NCI-H345 treated with DMSO at 0.1 percent for 48 hours (cell line): Measurements from ENCODE around the gene CROCC2.

Experiments used
- DNase-seq: peaks from one replicate; lab custom pipeline; 2025; ENCODE audit not compliant: unreplicated experiment; lab: John Stamatoyannopoulos, UW

CROCC2 gene

GRCh38 chr2:240997141-240997855, 91.2 kb downstream of the CROCC2 start:
- no peak for DNase-seq

DNA sequence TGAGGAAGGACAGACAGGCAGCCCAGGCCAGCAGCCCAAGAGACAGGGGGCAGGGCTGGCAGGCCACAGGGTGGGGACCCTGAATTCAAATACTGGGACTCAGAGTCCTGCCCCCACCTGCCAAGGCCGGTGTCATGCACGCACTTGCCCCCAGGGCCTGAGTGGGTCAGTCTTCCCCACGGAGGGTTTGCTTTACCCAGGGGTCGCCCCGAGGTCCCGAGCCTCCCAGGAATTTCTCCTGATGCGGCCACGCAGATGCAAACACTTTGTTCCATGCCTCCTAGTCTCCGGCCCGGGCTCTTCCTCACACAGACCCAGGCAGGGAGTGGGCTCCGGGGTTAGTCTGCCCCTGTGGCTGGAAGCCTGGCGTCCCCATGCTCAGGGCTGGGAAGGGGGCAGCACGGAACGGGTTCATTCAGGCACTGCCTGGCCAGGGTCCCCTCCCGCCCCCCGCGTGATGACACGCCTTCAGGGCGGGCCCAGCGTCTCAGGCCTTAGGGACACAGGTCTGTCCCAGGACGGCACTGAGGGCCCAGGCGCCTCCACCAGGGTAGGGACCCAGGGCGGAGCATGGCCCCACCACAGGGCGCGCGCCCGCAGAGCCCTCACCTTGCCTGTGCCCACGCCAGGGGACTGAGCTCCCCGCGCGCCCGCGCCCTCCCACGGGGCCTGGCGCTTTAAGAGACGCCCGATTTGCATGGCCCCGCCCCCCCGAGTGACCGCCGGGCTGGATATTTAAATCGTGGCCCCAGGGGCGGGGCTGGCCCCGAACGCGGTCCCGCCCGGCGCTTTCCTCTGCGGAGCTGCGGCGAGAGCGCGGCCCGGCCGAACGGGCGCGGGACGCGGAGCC, 91.9 kb downstream of the CROCC2 start, which contains the start of gene SNED1:
Gene SNED1, plus strand, starts transcription at position 763 of the 850 bp plus-strand sequence. CDS start 220 bp downstream, outside the sequence.
- peak; percentile 32 for DNase-seq

DNA sequence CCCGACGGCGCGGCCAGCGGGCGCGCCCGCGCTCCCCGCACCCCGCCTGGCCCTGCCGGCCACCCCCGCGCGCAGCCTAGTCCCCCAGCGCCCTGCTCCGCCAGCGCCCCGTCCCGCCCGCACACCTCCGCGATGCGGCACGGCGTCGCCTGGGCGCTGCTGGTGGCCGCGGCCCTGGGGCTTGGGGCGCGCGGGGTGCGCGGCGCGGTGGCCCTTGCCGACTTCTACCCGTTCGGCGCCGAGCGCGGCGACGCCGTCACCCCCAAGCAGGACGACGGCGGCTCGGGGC, 92.5 kb downstream of the CROCC2 start:
- DNase-seq: no peak

DNA sequence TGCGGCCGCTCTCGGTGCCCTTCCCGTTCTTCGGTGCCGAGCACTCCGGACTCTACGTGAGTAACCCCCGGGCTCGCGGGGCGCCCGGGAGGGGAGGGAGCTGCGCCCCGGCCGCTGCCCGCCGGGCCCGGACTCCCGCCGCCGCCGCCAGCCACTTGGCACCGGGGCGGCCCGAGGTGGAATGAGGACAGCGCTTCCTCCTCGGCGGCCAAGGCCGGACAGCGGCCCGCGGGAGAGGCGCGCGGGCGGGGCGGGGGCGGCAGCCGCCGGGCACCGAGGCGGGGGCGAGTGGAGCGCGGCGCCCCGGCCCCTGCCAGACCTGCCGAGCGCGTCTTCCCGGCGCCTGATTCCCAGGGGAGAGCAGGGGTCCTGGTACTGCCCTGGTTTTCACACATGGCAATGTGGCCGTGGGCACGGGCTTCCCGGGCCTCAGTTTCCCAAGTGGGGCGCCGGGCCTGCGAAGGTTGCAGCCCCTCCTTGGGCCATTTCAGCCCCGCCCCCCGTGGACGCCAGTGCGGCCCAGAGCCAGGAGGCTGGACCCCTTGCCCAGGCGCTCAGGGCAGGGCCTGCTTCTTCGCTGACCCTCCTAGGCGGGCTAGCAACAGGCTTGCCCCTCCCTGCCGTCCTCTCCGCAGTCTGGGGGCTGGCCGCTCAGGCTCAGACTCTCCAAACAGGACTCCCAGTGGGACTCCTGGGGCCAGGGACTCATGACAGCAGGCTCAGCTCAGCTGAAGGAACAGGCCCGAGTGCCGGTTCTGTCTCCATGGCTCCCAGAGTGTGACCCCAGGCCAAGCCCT, 93.1 kb downstream of the CROCC2 start:
- DNase-seq: no peak

- no peak for DNase-seq
These were observed 93.9 kb downstream of the CROCC2 start for GRCh38 chr2:240999873-241000541.

- no peak for DNase-seq
These were observed 94.7 kb downstream of the CROCC2 start for GRCh38 chr2:241000831-241001321.

DNA sequence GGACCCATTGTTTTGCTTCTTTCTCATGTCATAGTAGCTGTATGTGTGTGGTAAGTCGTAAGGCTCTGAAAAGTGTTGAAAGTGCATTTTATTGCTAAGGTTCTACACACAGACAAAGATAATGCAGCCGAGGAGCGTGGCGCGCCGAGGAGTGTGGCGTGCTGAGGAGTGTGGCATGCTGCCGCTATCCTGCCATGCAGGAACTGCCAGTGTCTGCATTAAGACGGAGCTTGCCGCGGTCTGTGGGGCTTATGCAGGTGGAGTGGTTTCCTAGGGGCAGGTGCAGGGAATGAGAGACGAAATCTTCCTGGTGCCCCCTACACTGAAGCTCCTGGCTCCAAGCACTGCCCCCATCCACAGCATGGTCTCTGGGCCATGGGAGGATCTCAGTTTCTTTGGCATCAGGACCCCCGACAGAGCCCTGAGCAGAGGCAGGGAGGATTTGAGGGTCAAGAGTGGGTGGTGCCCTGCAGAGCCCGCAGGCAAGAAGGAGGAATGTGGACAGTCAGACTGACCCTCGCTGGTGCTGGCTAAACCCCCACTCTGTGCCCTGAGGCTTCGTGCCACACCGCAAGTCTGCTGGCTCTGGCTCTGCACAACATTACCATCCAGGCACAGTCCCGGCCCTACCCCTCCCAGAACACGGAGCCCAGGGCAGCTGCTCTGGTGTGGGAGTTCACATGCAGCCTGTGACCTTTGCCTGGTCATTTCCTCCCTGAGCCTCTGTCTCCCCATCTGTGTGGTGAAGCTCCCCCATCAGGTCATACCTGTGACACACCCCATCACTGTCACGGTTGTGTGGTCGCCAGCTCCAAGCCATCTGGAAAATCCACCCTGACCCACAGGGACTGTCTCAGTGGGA, 95.5 kb downstream of the CROCC2 start:
- DNase-seq: no peak

- no peak for DNase-seq
These were observed 96.3 kb downstream of the CROCC2 start for GRCh38 chr2:241002275-241003046.

DNA sequence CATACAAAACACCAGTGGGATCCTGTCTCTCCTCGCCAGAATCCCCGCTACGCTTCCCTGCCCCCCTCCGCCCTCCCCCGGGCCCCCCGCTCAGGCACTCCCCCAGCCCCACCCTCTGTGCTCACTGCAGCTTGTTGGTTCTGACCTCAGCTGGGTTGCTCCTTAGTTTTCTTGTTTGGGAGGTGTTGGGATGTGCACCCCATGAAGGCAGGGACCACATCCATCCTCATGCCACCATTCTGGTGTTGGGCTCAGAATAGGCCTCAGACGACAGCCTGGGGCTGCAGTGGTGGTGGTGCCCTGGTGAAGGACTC, 96.9 kb downstream of the CROCC2 start:
- no peak for DNase-seq

- DNase-seq: no peak
These were observed 97.2 kb downstream of the CROCC2 start for GRCh38 chr2:241003369-241003768.

DNA sequence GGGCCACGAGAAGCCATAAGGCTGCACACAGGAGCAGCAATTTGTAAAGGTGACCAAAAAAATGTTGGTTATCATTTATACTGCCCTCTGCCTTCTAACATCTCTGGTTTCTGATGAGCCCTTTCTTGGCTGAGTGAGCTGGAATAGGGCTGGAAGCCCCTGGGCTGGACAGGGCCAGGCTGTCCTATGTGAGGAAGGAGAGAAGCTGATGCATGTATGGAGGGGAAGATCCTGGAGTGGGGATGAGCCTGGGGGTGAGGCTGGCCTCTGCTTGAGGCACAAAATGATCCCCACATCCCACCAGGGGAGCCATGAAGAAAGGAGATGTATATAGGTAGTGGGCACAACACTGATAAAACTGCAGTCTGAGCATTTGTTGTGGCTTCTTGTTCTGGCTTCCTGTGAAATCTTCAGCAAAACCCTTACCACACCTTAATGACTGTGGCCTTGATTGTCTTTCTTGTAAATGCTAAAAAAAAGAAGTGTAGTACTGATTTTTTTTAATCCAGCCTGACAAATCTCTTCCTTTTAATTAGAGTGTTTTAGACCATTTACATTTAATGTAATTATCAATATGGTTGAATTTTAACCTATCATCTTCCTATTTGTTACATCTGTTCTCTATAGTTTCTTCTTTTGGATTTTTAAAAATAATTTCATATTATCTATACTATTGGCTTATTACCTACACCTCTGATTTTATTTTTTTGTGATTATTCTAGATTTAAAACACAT, 97.9 kb downstream of the CROCC2 start:
- no peak for DNase-seq

DNA sequence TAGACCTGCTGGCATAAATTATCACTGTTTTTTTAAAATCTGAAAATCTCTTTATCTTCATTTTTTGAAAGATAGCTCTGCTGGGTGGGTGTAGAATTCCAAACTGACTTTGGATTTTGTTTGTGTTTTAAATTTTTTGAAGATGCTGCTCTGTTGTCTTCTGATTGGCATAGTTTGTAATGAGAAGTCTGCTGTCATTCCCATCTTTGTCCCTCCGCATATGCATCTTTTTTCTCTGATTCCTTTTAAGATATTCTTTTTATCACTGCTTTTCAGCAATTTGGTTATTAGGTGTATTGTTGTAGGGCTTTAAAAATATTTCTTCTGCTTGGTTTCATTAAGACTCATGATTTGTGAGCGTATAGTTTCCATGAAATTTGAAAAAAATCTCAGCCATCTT, 99.4 kb downstream of the CROCC2 start:
- DNase-seq: no peak

DNA sequence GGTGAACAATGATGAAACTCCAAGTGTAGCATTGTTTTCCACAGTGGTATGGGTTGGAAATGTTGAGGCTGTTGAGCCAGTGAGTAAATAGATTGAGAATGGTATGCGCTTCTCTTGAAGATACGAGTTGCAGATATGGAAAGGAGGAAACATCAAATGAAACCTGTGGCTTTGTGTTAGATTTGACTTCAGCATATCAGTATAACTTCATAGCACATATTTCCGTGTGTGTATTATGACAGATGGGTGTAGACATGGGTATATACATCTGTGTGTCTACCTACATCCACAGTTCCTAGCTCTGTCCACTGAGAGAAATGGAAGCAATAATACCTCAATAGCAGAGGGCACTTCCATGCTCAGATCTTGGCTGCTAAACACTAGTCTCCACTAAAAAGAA, 100.3 kb downstream of the CROCC2 start:
- no peak for DNase-seq

GRCh38 chr2:241007111-241007510, 101.0 kb downstream of the CROCC2 start:
- no peak for DNase-seq

- DNase-seq: no peak
These were observed 102.0 kb downstream of the CROCC2 start for GRCh38 chr2:241007880-241008710.

- DNase-seq: no peak
These were observed 102.6 kb downstream of the CROCC2 start for GRCh38 chr2:241008711-241009121.

DNA sequence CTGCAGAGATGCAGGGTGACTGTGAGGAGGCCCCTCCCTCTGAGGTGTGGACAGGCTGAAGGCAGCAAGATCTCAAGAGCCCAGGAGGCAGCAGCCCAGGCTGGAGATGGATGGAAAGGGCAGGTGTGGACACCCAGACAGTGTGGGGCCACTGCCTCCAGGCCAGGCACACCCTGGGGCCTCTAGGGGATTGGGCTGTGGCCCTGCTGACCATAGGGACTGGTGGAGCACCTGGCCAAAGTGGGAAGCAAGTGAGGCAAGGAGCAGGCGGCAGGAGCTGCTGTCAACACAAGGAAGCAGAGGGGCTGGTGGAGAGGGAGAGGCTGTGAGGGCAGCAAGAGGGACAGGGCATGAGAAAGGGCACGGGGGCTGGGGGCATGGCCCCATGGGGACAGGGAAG, 103.1 kb downstream of the CROCC2 start:
- DNase-seq: no peak
